Measurements from ENCODE around the gene EWSR1. TPM values are rescaled to one million over a fixed set of nuclear protein-coding genes. Genes with fewer than 3 reads are reported as not detected.

The EWSR1 gene
- polyA plus RNA-seq, 1 donor from 2014 or later: 277 TPM

GRCh38 chr22:29269731-29270474 lies 1.8 kb downstream of the EWSR1 start:
- H3K9me3 ChIP-seq (ENCODE audit: low read length): no peaks in the 10 kb centered on the region
- H3K4me2 ChIP-seq (ENCODE audit: low read length): peak overlapping the region; percentile 83
- peaks cover 84% of the 10 kb centered on the region for H3K79me2 ChIP-seq (replicated peaks; ENCODE audit: insufficient read depth, low read length)
- no peaks in the 10 kb centered on the region for H3F3A ChIP-seq (ENCODE audit: insufficient read depth, low read length, poor library complexity, severe bottlenecking)
- H3K27ac ChIP-seq (ENCODE audit: low read length): no peak overlapping the region
- H3K9me2 ChIP-seq (ENCODE audit: insufficient read depth, low read length): no peaks in the 10 kb centered on the region
- H2AFZ ChIP-seq (ENCODE audit: low read depth, low read length): no peak overlapping the region
- TF ChIP-seq MXI1 (conservative IDR thresholded peaks at IDR 0.05; ENCODE audit: poor library complexity, severe bottlenecking) (no peak), CTCF (IDR thresholded peaks at IDR 0.05; ENCODE audit: poor library complexity, severe bottlenecking) (no peak), POLR2AphosphoS5 (IDR thresholded peaks at IDR 0.05) (no peak), EZH2 (IDR thresholded peaks at IDR 0.05; ENCODE audit: borderline replicate concordance, insufficient read depth, low read length, poor library complexity, severe bottlenecking) (no peak), RAD21 (conservative IDR thresholded peaks at IDR 0.05) (no peak), TAF1 (IDR thresholded peaks at IDR 0.05; ENCODE audit: low read depth) (no peak), REST (IDR thresholded peaks at IDR 0.05; ENCODE audit: borderline replicate concordance) (no peak), EP300 (conservative IDR thresholded peaks at IDR 0.05; ENCODE audit: poor library complexity, severe bottlenecking) (no peak), SMC3 (conservative IDR thresholded peaks at IDR 0.05; ENCODE audit: poor library complexity) (no peak)
- H3K27me3 ChIP-seq (ENCODE audit: insufficient read depth, low read depth, low read length): no peaks in the 10 kb centered on the region
- peak overlapping the region; percentile 98 for H3K9ac ChIP-seq (ENCODE audit: low read length)
- peaks cover 6% of the 10 kb centered on the region for H3K36me3 ChIP-seq (ENCODE audit: insufficient read depth, low read length)
- peak overlapping the region; percentile 91 for H3K4me3 ChIP-seq (ENCODE audit: low read length)
- H4K20me1 ChIP-seq (ENCODE audit: insufficient read depth): peaks cover 31% of the 10 kb centered on the region

GRCh38 chr22:29270475-29271271 lies 2.6 kb downstream of the EWSR1 start:
- Histone ChIP-seq H3K4me2 (ENCODE audit: low read length) (peak overlapping the region; percentile 83), H3K79me2 (replicated peaks; ENCODE audit: insufficient read depth, low read length) (peaks cover 92% of the 10 kb centered on the region), H3K27me3 (ENCODE audit: insufficient read depth, low read depth, low read length) (no peaks in the 10 kb centered on the region)

More at GRCh38 chr22:29270475-29271271, 2.6 kb downstream of the EWSR1 start:
- H3K36me3 ChIP-seq (ENCODE audit: insufficient read depth, low read length): peaks cover 6% of the 10 kb centered on the region
- H3K9me2 ChIP-seq (ENCODE audit: insufficient read depth, low read length): no peaks in the 10 kb centered on the region
- no peaks in the 10 kb centered on the region for H3F3A ChIP-seq (ENCODE audit: insufficient read depth, low read length, poor library complexity, severe bottlenecking)
- no peak for TF ChIP-seq EP300 (conservative IDR thresholded peaks at IDR 0.05; ENCODE audit: poor library complexity, severe bottlenecking)
- no peak for TF ChIP-seq REST (IDR thresholded peaks at IDR 0.05; ENCODE audit: borderline replicate concordance)
- TF ChIP-seq POLR2AphosphoS5 (IDR thresholded peaks at IDR 0.05): no peak
- no peak for TF ChIP-seq MXI1 (conservative IDR thresholded peaks at IDR 0.05; ENCODE audit: poor library complexity, severe bottlenecking)
- TF ChIP-seq CTCF (IDR thresholded peaks at IDR 0.05; ENCODE audit: poor library complexity, severe bottlenecking): no peak
- TF ChIP-seq EZH2 (IDR thresholded peaks at IDR 0.05; ENCODE audit: borderline replicate concordance, insufficient read depth, low read length, poor library complexity, severe bottlenecking): no peak
- no peak for TF ChIP-seq TAF1 (IDR thresholded peaks at IDR 0.05; ENCODE audit: low read depth)
- TF ChIP-seq SMC3 (conservative IDR thresholded peaks at IDR 0.05; ENCODE audit: poor library complexity): no peak
- TF ChIP-seq RAD21 (conservative IDR thresholded peaks at IDR 0.05): no peak
- peaks cover 31% of the 10 kb centered on the region for H4K20me1 ChIP-seq (ENCODE audit: insufficient read depth)
- H3K9ac ChIP-seq (ENCODE audit: low read length): peak overlapping the region; percentile 98
- peak overlapping the region; percentile 91 for H3K4me3 ChIP-seq (ENCODE audit: low read length)
- H3K27ac ChIP-seq (ENCODE audit: low read length): no peak overlapping the region
- no peaks in the 10 kb centered on the region for H3K9me3 ChIP-seq (ENCODE audit: low read length)
- H2AFZ ChIP-seq (ENCODE audit: low read depth, low read length): no peak overlapping the region

All from neural cell (in vitro differentiated cells).